ENCODE measurements around the gene ZCRB1.

DNA sequence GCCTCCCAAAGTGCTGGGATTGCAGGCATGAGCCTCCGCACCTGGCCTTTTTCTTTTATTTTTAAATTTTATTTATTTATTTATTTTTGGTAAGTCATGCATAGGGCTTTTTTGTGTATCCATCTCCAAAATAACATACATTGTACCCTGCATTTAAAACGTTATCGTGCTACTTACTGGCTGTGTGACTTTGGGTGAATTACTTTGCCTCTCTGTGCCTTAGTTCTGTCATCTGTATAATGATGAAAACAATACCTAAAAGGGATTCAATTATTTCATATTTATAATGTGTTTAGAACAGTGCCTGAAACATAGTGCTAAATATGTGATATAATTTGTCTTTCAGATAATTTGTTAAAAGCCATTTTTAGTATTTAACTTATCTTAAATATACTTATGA is 19.6 kb downstream of the ZCRB1 start:
- TF ChIP-seq POLR2AphosphoS5 (IDR thresholded peaks at IDR 0.05; ENCODE audit: low read depth, low read length): no peak
- TF ChIP-seq TAF1 (IDR thresholded peaks at IDR 0.05; ENCODE audit: borderline replicate concordance, low read depth, low read length): no peak
